ENCODE results near the gene CDC42BPB.

CDC42BPB gene

DNA sequence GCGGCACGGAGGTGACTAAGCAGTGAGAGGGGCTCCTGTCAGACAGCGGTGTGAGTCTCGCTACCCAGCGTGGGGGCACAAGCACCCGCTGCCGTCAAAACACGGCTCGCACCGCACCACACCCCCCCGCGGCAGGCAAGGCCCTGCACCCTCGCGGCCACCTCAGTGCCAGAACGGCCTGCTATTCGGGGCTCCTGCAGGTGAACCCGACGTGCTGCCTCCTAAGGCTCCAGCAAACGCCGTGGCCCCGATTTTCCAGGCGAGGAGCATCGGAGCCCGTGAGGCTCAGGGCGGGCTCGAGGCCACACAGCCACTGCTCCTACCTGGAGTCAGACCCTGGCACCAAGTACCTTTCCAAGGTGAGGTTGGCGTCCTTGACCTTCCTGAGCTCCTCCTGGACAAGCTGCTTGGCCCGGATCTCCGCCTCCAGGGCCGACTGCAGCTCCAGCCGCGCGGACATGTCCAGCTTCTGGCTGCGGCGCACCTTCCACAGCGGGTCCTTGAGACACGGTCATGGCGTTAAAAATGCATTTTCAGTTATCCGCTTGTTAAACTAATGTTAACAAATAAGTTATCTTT lies 93.1 kb downstream of the CDC42BPB start:
- no peak overlapping the region for H3K9ac ChIP-seq (ENCODE audit: low read length in 2 of 2)
- no peak overlapping the region for H3K4me3 ChIP-seq (ENCODE audit: low read length in 2 of 2)
- no peaks in the 10 kb centered on the region for H3K4me1 ChIP-seq (ENCODE audit: control insufficient read depth, insufficient read depth, low read length)
- H3K36me3 ChIP-seq (ENCODE audit: control insufficient read depth in 2 of 2, insufficient read depth in 2 of 2, low read length in 2 of 2) = peaks cover 55 to 64% of the 10 kb centered on the region in 2 donors
- no peaks in the 10 kb centered on the region for H3K9me3 ChIP-seq (ENCODE audit: control insufficient read depth in 2 of 2, low read length in 2 of 2)
- no peaks in the 10 kb centered on the region for H3K27me3 ChIP-seq (ENCODE audit: control insufficient read depth in 1 of 2, insufficient read depth in 2 of 2, low read length in 2 of 2)
- H3K27ac ChIP-seq (ENCODE audit: low read length) = no peak overlapping the region

DNA sequence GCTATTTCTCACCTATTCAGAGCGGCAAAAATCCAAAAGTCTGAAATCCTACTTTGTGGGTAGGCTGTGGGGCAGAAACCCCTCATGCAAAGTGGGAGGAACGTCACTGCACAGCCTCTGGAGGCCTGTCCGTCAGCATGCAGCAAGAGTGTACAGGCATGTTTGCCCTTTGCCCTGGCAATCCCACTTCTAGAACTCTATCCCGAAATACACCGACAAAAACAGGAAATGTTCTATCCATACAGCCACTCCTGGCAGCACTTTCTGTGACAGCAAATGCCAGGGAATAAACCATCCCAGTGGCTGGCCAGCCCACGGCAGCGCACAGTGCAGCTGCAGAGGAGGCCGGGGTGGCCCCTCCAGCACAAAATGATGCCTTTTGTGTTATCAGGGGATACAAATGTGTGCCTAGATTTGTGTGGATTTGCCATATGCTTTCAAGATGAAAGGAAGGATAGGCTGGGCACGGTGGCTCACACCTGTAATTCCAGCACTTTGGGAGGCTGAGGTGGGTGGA lies 95.2 kb downstream of the CDC42BPB start:
- H3K9me3 ChIP-seq (ENCODE audit: control insufficient read depth in 2 of 2, low read length in 2 of 2) = no peaks in the 10 kb centered on the region
- H3K4me1 ChIP-seq (ENCODE audit: control insufficient read depth, insufficient read depth, low read length) = no peaks in the 10 kb centered on the region
- no peak overlapping the region for H3K4me3 ChIP-seq (ENCODE audit: low read length in 2 of 2)
- H3K27ac ChIP-seq (ENCODE audit: low read length) = no peak overlapping the region
- no peak overlapping the region for H3K9ac ChIP-seq (ENCODE audit: low read length in 2 of 2)
- H3K36me3 ChIP-seq (ENCODE audit: control insufficient read depth in 2 of 2, insufficient read depth in 2 of 2, low read length in 2 of 2) = peaks cover 55 to 62% of the 10 kb centered on the region in 2 donors
- no peaks in the 10 kb centered on the region for H3K27me3 ChIP-seq (ENCODE audit: control insufficient read depth in 1 of 2, insufficient read depth in 2 of 2, low read length in 2 of 2)

DNA sequence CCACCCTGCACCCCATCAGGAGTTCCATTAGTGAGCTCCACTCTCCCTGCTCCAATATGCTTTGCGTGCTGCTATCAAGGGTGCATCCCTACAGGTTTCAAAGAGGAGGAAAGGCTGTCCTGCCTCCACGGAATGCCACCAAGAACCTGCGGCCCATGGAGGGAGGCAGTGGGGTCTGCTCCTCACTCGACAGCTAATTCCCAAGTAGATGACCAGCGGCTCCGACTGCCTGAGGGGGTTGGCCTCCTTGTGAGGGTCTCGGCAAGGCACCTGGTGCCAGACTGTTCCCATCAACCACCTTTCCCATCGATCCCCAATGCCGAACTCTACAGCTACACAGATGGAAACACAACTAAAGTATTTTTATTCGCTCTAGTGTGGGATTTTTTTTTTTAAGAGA lies 98.9 kb downstream of the CDC42BPB start:
- Histone ChIP-seq H3K9me3 (ENCODE audit: control insufficient read depth in 2 of 2, low read length in 2 of 2) (no peaks in the 10 kb centered on the region), H3K4me3 (ENCODE audit: low read length in 2 of 2) (no peak overlapping the region), H3K27ac (ENCODE audit: low read length) (no peak overlapping the region), H3K36me3 (ENCODE audit: control insufficient read depth in 2 of 2, insufficient read depth in 2 of 2, low read length in 2 of 2) (peaks cover 45 to 56% of the 10 kb centered on the region in 2 donors), H3K4me1 (ENCODE audit: control insufficient read depth, insufficient read depth, low read length) (no peaks in the 10 kb centered on the region), H3K9ac (ENCODE audit: low read length in 2 of 2) (no peak overlapping the region), H3K27me3 (ENCODE audit: control insufficient read depth in 1 of 2, insufficient read depth in 2 of 2, low read length in 2 of 2) (no peaks in the 10 kb centered on the region)

DNA sequence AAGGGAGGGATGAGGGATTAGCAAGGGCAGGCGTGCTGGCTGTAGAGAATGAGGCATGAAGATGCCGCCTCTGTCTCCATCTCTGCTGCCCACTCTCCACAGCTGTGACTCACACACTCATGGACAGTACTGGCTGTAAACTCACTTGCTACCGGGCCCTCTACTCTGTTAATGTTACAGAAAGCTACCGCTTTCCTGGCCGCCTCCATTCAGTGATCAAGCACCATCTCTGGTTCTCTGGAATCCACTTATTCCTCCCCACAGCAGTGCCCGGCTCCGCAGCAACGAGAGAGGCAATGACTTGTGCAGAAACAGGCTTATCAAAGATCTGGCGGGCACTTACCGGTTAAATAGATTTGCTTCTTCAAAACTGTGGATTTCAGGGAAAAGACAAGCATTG lies 100.1 kb downstream of the CDC42BPB start:
- H3K4me3 ChIP-seq (ENCODE audit: low read length in 2 of 2) = no peak overlapping the region
- no peak overlapping the region for H3K27ac ChIP-seq (ENCODE audit: low read length)
- H3K36me3 ChIP-seq (ENCODE audit: control insufficient read depth in 2 of 2, insufficient read depth in 2 of 2, low read length in 2 of 2) = peaks cover 47 to 60% of the 10 kb centered on the region in 2 donors
- no peaks in the 10 kb centered on the region for H3K9me3 ChIP-seq (ENCODE audit: control insufficient read depth in 2 of 2, low read length in 2 of 2)
- no peaks in the 10 kb centered on the region for H3K27me3 ChIP-seq (ENCODE audit: control insufficient read depth in 1 of 2, insufficient read depth in 2 of 2, low read length in 2 of 2)
- no peak overlapping the region for H3K9ac ChIP-seq (ENCODE audit: low read length in 2 of 2)
- no peaks in the 10 kb centered on the region for H3K4me1 ChIP-seq (ENCODE audit: control insufficient read depth, insufficient read depth, low read length)

DNA sequence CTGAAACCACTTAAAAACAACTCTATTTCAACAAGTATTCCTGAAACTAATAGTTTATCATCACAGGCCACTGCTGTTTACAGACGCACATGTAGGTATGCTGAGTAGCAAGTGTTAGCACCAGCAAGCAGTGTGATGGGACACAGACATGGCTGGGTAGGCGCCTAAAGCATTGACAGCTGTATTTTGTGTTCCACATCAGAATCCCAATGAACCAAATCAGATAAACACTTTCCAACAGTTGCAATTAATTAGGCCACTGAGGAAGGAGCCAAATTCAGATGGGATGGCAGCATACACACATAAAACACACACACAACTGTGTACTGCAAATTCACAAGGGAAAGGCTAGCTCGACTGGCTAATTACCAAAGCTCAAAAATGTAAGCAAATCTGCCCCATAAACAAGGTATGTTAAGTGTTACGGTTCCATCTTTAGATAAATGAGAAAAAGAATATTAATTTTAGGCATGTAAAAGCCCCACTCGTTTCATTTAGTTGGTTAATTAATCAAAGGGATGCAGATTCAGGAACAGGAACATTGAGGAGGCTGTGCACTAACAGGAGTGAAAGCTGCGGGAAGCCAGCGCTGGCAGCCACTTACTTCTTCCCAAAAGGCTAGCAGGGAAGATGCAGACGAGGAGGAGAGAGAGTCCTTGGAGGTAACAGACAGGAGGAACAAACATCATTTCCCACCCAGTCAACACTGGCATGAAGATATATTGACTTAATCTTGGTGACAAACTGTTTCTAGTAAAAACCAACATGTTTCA lies 101.5 kb downstream of the CDC42BPB start:
- Histone ChIP-seq H3K9ac (ENCODE audit: low read length in 2 of 2) (no peak overlapping the region), H3K4me3 (ENCODE audit: low read length in 2 of 2) (no peak overlapping the region), H3K27ac (ENCODE audit: low read length) (no peak overlapping the region), H3K27me3 (ENCODE audit: control insufficient read depth in 1 of 2, insufficient read depth in 2 of 2, low read length in 2 of 2) (no peaks in the 10 kb centered on the region), H3K4me1 (ENCODE audit: control insufficient read depth, insufficient read depth, low read length) (peaks cover 2% of the 10 kb centered on the region), H3K36me3 (ENCODE audit: control insufficient read depth in 2 of 2, insufficient read depth in 2 of 2, low read length in 2 of 2) (peaks cover 48 to 60% of the 10 kb centered on the region in 2 donors), H3K9me3 (ENCODE audit: control insufficient read depth in 2 of 2, low read length in 2 of 2) (no peaks in the 10 kb centered on the region)

DNA sequence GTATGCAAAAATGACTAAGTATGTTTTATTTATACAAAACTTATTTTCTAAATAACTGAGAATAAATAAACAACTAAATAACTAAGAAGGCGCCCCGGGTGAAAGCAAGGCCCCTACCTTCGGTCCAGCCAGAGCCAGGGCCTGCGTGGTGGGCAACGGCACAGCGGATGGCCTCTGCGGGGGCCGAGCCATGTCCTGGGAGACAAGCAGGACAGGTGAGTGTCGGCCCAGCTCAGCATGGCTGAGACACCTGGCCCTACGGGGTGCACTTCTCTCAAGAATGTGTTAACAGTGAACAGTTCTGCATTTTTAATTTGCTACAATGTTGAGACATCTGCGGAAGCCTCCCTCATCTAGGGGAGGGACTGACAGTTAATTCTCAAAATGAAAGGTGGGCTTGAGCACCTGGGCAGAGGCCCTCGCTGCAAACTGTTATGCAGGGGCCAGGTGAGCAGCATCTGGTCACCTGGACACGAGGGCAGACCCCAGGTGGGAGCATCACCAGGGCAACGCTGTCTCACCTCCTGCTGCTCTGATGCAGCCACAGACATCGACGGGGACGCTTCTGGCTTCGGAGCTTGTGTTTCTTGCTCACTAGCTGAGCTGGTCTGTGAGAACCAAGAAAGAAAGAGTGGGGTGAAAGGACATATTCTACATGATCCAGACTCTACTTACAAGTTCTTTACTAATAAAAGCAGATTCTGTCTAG lies 103.1 kb downstream of the CDC42BPB start:
- no peaks in the 10 kb centered on the region for H3K9me3 ChIP-seq (ENCODE audit: control insufficient read depth in 2 of 2, low read length in 2 of 2)
- no peak overlapping the region for H3K9ac ChIP-seq (ENCODE audit: low read length in 2 of 2)
- H3K4me3 ChIP-seq (ENCODE audit: low read length in 2 of 2) = no peak overlapping the region
- peaks cover 58 to 69% of the 10 kb centered on the region in 2 donors for H3K36me3 ChIP-seq (ENCODE audit: control insufficient read depth in 2 of 2, insufficient read depth in 2 of 2, low read length in 2 of 2)
- no peaks in the 10 kb centered on the region for H3K27me3 ChIP-seq (ENCODE audit: control insufficient read depth in 1 of 2, insufficient read depth in 2 of 2, low read length in 2 of 2)
- peaks cover 14% of the 10 kb centered on the region for H3K4me1 ChIP-seq (ENCODE audit: control insufficient read depth, insufficient read depth, low read length)
- H3K27ac ChIP-seq (ENCODE audit: low read length) = no peak overlapping the region

DNA sequence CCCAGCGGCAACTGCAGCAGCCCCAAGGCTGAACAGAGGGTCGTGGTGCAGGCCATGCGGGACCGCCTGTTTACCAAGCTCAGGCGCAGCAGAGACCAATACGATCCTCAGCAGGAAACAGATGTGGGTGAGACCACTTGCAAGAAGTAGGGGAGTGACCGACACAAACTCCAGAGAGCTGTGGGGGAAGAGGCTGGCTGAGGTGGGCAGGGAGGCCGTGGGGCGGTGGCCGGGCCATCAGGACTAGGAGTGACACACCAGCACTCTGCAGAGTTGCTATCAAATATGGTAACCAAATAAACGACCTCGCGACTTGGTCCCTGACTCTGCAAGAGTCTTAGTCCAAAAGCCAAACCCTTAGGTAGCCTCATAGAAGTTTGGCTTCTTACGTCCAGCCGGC lies 104.2 kb downstream of the CDC42BPB start:
- no peaks in the 10 kb centered on the region for H3K9me3 ChIP-seq (ENCODE audit: control insufficient read depth in 2 of 2, low read length in 2 of 2)
- H3K27ac ChIP-seq (ENCODE audit: low read length) = no peak overlapping the region
- H3K9ac ChIP-seq (ENCODE audit: low read length in 2 of 2) = no peak overlapping the region
- no peaks in the 10 kb centered on the region for H3K27me3 ChIP-seq (ENCODE audit: control insufficient read depth in 1 of 2, insufficient read depth in 2 of 2, low read length in 2 of 2)
- H3K36me3 ChIP-seq (ENCODE audit: control insufficient read depth in 2 of 2, insufficient read depth in 2 of 2, low read length in 2 of 2) = peaks cover 58 to 68% of the 10 kb centered on the region in 2 donors
- H3K4me1 ChIP-seq (ENCODE audit: control insufficient read depth, insufficient read depth, low read length) = peaks cover 19% of the 10 kb centered on the region
- H3K4me3 ChIP-seq (ENCODE audit: low read length in 2 of 2) = no peak overlapping the region

DNA sequence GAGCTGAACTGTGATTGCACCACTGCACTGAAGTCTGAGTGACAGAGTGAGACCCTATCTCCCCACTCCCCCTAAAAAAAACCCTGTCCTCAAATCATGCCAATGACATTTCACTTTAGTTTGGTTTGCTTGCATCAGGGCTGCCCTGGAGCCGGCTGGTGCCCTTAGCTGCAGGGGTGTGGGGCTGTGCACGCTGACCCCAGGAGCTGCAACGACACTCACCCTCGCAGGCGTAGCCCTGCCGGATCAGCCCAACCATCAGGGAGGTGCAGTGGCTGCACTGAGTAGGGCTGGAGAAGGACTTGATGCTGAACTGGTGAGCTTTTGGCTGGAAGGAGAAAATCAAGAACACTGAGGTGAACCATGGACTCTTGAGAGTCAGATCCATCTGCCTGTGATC lies 105.1 kb downstream of the CDC42BPB start:
- Histone ChIP-seq H3K4me1 (ENCODE audit: control insufficient read depth, insufficient read depth, low read length) (peaks cover 19% of the 10 kb centered on the region), H3K27me3 (ENCODE audit: control insufficient read depth in 1 of 2, insufficient read depth in 2 of 2, low read length in 2 of 2) (no peaks in the 10 kb centered on the region), H3K4me3 (ENCODE audit: low read length in 2 of 2) (no peak overlapping the region), H3K9ac (ENCODE audit: low read length in 2 of 2) (no peak overlapping the region), H3K36me3 (ENCODE audit: control insufficient read depth in 2 of 2, insufficient read depth in 2 of 2, low read length in 2 of 2) (peaks cover 50 to 65% of the 10 kb centered on the region in 2 donors), H3K27ac (ENCODE audit: low read length) (no peak overlapping the region), H3K9me3 (ENCODE audit: control insufficient read depth in 2 of 2, low read length in 2 of 2) (no peaks in the 10 kb centered on the region)

DNA sequence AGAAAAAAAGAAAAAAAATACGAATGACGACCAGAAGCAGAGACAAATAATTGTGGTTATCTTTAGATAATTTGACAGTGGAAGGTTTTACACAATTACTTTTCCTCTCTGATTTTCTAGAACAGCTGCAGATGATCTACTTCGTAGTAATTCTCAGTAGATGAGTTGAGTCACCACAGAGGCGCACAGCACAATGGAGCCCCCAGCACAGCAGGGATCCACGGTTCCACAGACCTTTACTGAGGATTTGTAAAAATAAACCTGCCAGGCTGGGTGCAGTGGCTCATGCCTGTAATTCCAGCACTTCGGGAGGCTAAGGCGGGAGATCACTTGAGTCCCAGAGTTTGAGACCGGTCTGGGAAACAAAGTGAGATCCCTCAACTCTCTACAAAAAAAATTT lies 105.5 kb downstream of the CDC42BPB start:
- H3K9ac ChIP-seq (ENCODE audit: low read length in 2 of 2) = no peak overlapping the region
- peaks cover 19% of the 10 kb centered on the region for H3K4me1 ChIP-seq (ENCODE audit: control insufficient read depth, insufficient read depth, low read length)
- H3K27me3 ChIP-seq (ENCODE audit: control insufficient read depth in 1 of 2, insufficient read depth in 2 of 2, low read length in 2 of 2) = no peaks in the 10 kb centered on the region
- H3K36me3 ChIP-seq (ENCODE audit: control insufficient read depth in 2 of 2, insufficient read depth in 2 of 2, low read length in 2 of 2) = peaks cover 54 to 69% of the 10 kb centered on the region in 2 donors
- H3K9me3 ChIP-seq (ENCODE audit: control insufficient read depth in 2 of 2, low read length in 2 of 2) = no peaks in the 10 kb centered on the region
- H3K27ac ChIP-seq (ENCODE audit: low read length) = no peak overlapping the region
- H3K4me3 ChIP-seq (ENCODE audit: low read length in 2 of 2) = no peak overlapping the region

DNA sequence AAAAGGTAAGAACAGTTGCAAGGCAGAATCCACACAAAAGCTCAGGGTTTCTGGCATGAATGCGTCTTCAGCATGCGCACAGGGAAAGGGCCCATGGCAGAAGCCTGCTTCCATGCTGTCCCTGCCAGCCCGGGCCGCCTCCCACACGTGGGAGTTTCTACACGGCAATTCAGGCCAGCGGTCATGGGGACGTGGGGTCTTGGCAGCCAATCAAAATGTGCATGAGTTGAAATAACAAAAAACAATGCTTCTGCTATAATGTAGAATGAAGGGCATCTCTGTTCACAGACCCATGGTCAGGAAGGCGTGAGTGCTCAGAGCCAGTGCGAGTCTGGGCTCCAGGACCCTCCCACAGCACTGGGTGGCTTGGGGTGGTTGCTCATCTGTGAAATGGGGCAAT lies 106.3 kb downstream of the CDC42BPB start:
- Histone ChIP-seq H3K9me3 (ENCODE audit: control insufficient read depth in 2 of 2, low read length in 2 of 2) (no peaks in the 10 kb centered on the region), H3K27me3 (ENCODE audit: control insufficient read depth in 1 of 2, insufficient read depth in 2 of 2, low read length in 2 of 2) (no peaks in the 10 kb centered on the region), H3K27ac (ENCODE audit: low read length) (no peak overlapping the region), H3K9ac (ENCODE audit: low read length in 2 of 2) (no peak overlapping the region), H3K4me3 (ENCODE audit: low read length in 2 of 2) (no peak overlapping the region), H3K4me1 (ENCODE audit: control insufficient read depth, insufficient read depth, low read length) (peaks cover 19% of the 10 kb centered on the region), H3K36me3 (ENCODE audit: control insufficient read depth in 2 of 2, insufficient read depth in 2 of 2, low read length in 2 of 2) (peaks cover 61 to 74% of the 10 kb centered on the region in 2 donors)
